ENCODE results near the gene CR1. TPM values are rescaled to one million over a fixed set of nuclear protein-coding genes. Genes with fewer than 3 reads are reported as not detected.
"Not testable (repeated sequence)": the region's sequence is repeated elsewhere in the genome, so short reads cannot be mapped to it uniquely, and the experiment has no call there.

Gene CR1
- total RNA-seq, 4 donors from 2014 or later = 0.56 to 1.0 (median 0.66) TPM

GRCh38 chr1:207565546-207566468 is 69.8 kb downstream of the CR1 start:
- WGBS = 74% methylated on average over 3 of the region's 4 CpGs
- no peaks in the 10 kb centered on the region for H3K9me3 ChIP-seq
- H3K27me3 ChIP-seq = no peaks in the 10 kb centered on the region
- H3K4me3 ChIP-seq = no peak overlapping the region
- DNase-seq (ENCODE audit: low spot score in 2 of 2) = no peak
- no peak for TF ChIP-seq EP300 (IDR thresholded peaks at IDR 0.05)
- TF ChIP-seq POLR2AphosphoS5 (IDR thresholded peaks at IDR 0.05) = no peak
- no peak for TF ChIP-seq CTCF (IDR thresholded peaks at IDR 0.05)
- TF ChIP-seq POLR2A (IDR thresholded peaks at IDR 0.05) = no peak
- H3K36me3 ChIP-seq = no peaks in the 10 kb centered on the region
- H3K4me1 ChIP-seq = no peaks in the 10 kb centered on the region
- H3K27ac ChIP-seq = no peak overlapping the region

GRCh38 chr1:207571926-207572325 is 76.0 kb downstream of the CR1 start:
- H3K9me3 ChIP-seq; H3K4me3 ChIP-seq; H3K36me3 ChIP-seq; H3K27me3 ChIP-seq; DNase-seq (ENCODE audit: low spot score in 2 of 2); H3K4me1 ChIP-seq; H3K27ac ChIP-seq: not testable (repeated sequence)
- WGBS = no CpG with 5 or more reads among the region's 5 CpGs

- not testable (repeated sequence) for H3K4me1 ChIP-seq, H3K27ac ChIP-seq
- 82% methylated on average over 5 of the region's 5 CpGs for WGBS
Observed at GRCh38 chr1:207573074-207573473, 77.1 kb downstream of the CR1 start.

GRCh38 chr1:207575381-207575780 is 79.4 kb downstream of the CR1 start:
- not testable (repeated sequence) for H3K4me1 ChIP-seq; H3K36me3 ChIP-seq; H3K9me3 ChIP-seq; H3K4me3 ChIP-seq; DNase-seq (ENCODE audit: low spot score in 2 of 2); H3K27ac ChIP-seq; H3K27me3 ChIP-seq
- 95% methylated on average over 4 of the region's 4 CpGs for WGBS

More at GRCh38 chr1:207573074-207573473, 77.1 kb downstream of the CR1 start:
- not testable (repeated sequence) for H3K36me3 ChIP-seq; H3K4me3 ChIP-seq; H3K27me3 ChIP-seq; DNase-seq (ENCODE audit: low spot score in 2 of 2); H3K9me3 ChIP-seq

GRCh38 chr1:207578796-207579435 is 83.0 kb downstream of the CR1 start:
- H3K27ac ChIP-seq = no peak overlapping the region
- no peaks in the 10 kb centered on the region for H3K36me3 ChIP-seq
- no peak for TF ChIP-seq POLR2A (IDR thresholded peaks at IDR 0.05)
- no peak for TF ChIP-seq CTCF (IDR thresholded peaks at IDR 0.05)
- H3K4me1 ChIP-seq = no peaks in the 10 kb centered on the region
- DNase-seq (ENCODE audit: low spot score in 2 of 2) = no peak
- no peaks in the 10 kb centered on the region for H3K27me3 ChIP-seq
- 70% methylated on average over 5 of the region's 5 CpGs for WGBS
- no peak overlapping the region for H3K4me3 ChIP-seq
- H3K9me3 ChIP-seq = no peaks in the 10 kb centered on the region

GRCh38 chr1:207579436-207579799 is 83.5 kb downstream of the CR1 start:
- WGBS = 24% methylated on average over 4 of the region's 4 CpGs
- DNase-seq (ENCODE audit: low spot score in 2 of 2) = no peak
- TF ChIP-seq POLR2AphosphoS5 (IDR thresholded peaks at IDR 0.05) = no peak
- TF ChIP-seq CTCF (IDR thresholded peaks at IDR 0.05) = peak in 1 of 2 donors; percentile 39
- no peak for TF ChIP-seq EP300 (IDR thresholded peaks at IDR 0.05)
- TF ChIP-seq POLR2A (IDR thresholded peaks at IDR 0.05) = no peak
- Histone ChIP-seq H3K36me3 (no peaks in the 10 kb centered on the region), H3K9me3 (no peaks in the 10 kb centered on the region), H3K27ac (no peak overlapping the region), H3K4me1 (no peaks in the 10 kb centered on the region), H3K27me3 (no peaks in the 10 kb centered on the region), H3K4me3 (no peak overlapping the region)
